ENCODE data around the gene LSM5. TPM values are rescaled to one million over a fixed set of nuclear protein-coding genes. Genes with fewer than 3 reads are reported as not detected.

LSM5 gene
- polyA plus RNA-seq, 2 donors = 59.0 to 82.0 TPM

GRCh38 chr7:32495298-32496051 lies 5.3 kb upstream of the LSM5 start, which contains the start of gene AVL9:
TSS of gene AVL9 (plus strand) at chr7:32495489. CDS start at chr7:32495710, 221 bp downstream.
- H3K27me3 ChIP-seq (ENCODE audit: control insufficient read depth in 1 of 2, insufficient read depth in 2 of 2, low read length in 2 of 2) = no peaks in the 10 kb centered on the region
- 0% methylated on average over 36 to 67 of the region's 67 CpGs for WGBS, 2 donors

GRCh38 chr7:32494946-32495297 lies 4.7 kb upstream of the LSM5 start:
- peak overlapping the region; percentile 60 to 84 for H3K27ac ChIP-seq (ENCODE audit: low read depth in 2 of 2, low read length in 1 of 2)
- no peaks in the 10 kb centered on the region for H3K36me3 ChIP-seq (ENCODE audit: control insufficient read depth in 2 of 2, insufficient read depth in 2 of 2, low read length in 1 of 2)
- 1% methylated on average over 6 to 14 of the region's 14 CpGs for WGBS, 2 donors
- peak overlapping the region; percentile 33 to 57 for H3K4me3 ChIP-seq (ENCODE audit: low read depth in 1 of 2, low read length in 2 of 2)
- no peaks in the 10 kb centered on the region for H3K27me3 ChIP-seq (ENCODE audit: control insufficient read depth in 1 of 2, insufficient read depth in 2 of 2, low read length in 2 of 2)
- no peaks in the 10 kb centered on the region for H3K9me3 ChIP-seq (ENCODE audit: control insufficient read depth in 2 of 2, insufficient read depth in 1 of 2, low read depth in 1 of 2, low read length in 1 of 2)
- peaks cover 0 to 5% of the 10 kb centered on the region in 2 donors for H3K4me1 ChIP-seq (ENCODE audit: control insufficient read depth in 2 of 2, insufficient read depth in 2 of 2, low read length in 1 of 2)

More at GRCh38 chr7:32495298-32496051, 5.3 kb upstream of the LSM5 start, which contains the start of gene AVL9:
- Histone ChIP-seq H3K4me1 (ENCODE audit: control insufficient read depth in 2 of 2, insufficient read depth in 2 of 2, low read length in 1 of 2) (peaks cover 0 to 5% of the 10 kb centered on the region in 2 donors), H3K9me3 (ENCODE audit: control insufficient read depth in 2 of 2, insufficient read depth in 1 of 2, low read depth in 1 of 2, low read length in 1 of 2) (no peaks in the 10 kb centered on the region), H3K36me3 (ENCODE audit: control insufficient read depth in 2 of 2, insufficient read depth in 2 of 2, low read length in 1 of 2) (no peaks in the 10 kb centered on the region), H3K4me3 (ENCODE audit: low read depth in 1 of 2, low read length in 2 of 2) (peak within 1 kb of the TSS; percentile 88 to 93), H3K27ac (ENCODE audit: low read depth in 2 of 2, low read length in 1 of 2) (peak within 1 kb of the TSS; percentile 92 to 99)

- WGBS, 2 donors = 1% methylated on average over 9 of the region's 9 CpGs
Observed at GRCh38 chr7:32489788-32490126, 423 bp downstream of the LSM5 start.

GRCh38 chr7:32481921-32482320 lies 8.3 kb downstream of the LSM5 start:
- no peaks in the 10 kb centered on the region for H3K9me3 ChIP-seq (ENCODE audit: control insufficient read depth in 2 of 2, insufficient read depth in 1 of 2, low read depth in 1 of 2, low read length in 1 of 2)
- no peak overlapping the region for H3K4me3 ChIP-seq (ENCODE audit: low read depth in 1 of 2, low read length in 2 of 2)
- whole genome bisulfite sequencing, 2 donors = 57 to 64% methylated on average over 3 of the region's 3 CpGs
- H3K27me3 ChIP-seq (ENCODE audit: control insufficient read depth in 1 of 2, insufficient read depth in 2 of 2, low read length in 2 of 2) = no peaks in the 10 kb centered on the region
- H3K27ac ChIP-seq (ENCODE audit: low read depth in 2 of 2, low read length in 1 of 2) = no peak overlapping the region
- no peaks in the 10 kb centered on the region for H3K4me1 ChIP-seq (ENCODE audit: control insufficient read depth in 2 of 2, insufficient read depth in 2 of 2, low read length in 1 of 2)
- no peaks in the 10 kb centered on the region for H3K36me3 ChIP-seq (ENCODE audit: control insufficient read depth in 2 of 2, insufficient read depth in 2 of 2, low read length in 1 of 2)

More at GRCh38 chr7:32489788-32490126, 423 bp downstream of the LSM5 start:
- H3K4me1 ChIP-seq (ENCODE audit: control insufficient read depth in 2 of 2, insufficient read depth in 2 of 2, low read length in 1 of 2) = no peaks in the 10 kb centered on the region
- H3K9me3 ChIP-seq (ENCODE audit: control insufficient read depth in 2 of 2, insufficient read depth in 1 of 2, low read depth in 1 of 2, low read length in 1 of 2) = no peaks in the 10 kb centered on the region
- no peaks in the 10 kb centered on the region for H3K36me3 ChIP-seq (ENCODE audit: control insufficient read depth in 2 of 2, insufficient read depth in 2 of 2, low read length in 1 of 2)
- peak overlapping the region; percentile 72 to 88 for H3K27ac ChIP-seq (ENCODE audit: low read depth in 2 of 2, low read length in 1 of 2)
- H3K27me3 ChIP-seq (ENCODE audit: control insufficient read depth in 1 of 2, insufficient read depth in 2 of 2, low read length in 2 of 2) = no peaks in the 10 kb centered on the region
- H3K4me3 ChIP-seq (ENCODE audit: low read depth in 1 of 2, low read length in 2 of 2) = peak overlapping the region; percentile 75 to 80

GRCh38 chr7:32481176-32481575 lies 9.0 kb downstream of the LSM5 start:
- Histone ChIP-seq H3K27me3 (ENCODE audit: control insufficient read depth in 1 of 2, insufficient read depth in 2 of 2, low read length in 2 of 2) (no peaks in the 10 kb centered on the region), H3K9me3 (ENCODE audit: control insufficient read depth in 2 of 2, insufficient read depth in 1 of 2, low read depth in 1 of 2, low read length in 1 of 2) (no peaks in the 10 kb centered on the region), H3K4me1 (ENCODE audit: control insufficient read depth in 2 of 2, insufficient read depth in 2 of 2, low read length in 1 of 2) (no peaks in the 10 kb centered on the region), H3K36me3 (ENCODE audit: control insufficient read depth in 2 of 2, insufficient read depth in 2 of 2, low read length in 1 of 2) (no peaks in the 10 kb centered on the region), H3K4me3 (ENCODE audit: low read depth in 1 of 2, low read length in 2 of 2) (no peak overlapping the region), H3K27ac (ENCODE audit: low read depth in 2 of 2, low read length in 1 of 2) (no peak overlapping the region)
- WGBS, 2 donors = 40 to 58% methylated on average over 1 of the region's 1 CpG

GRCh38 chr7:32479574-32480200 lies 10.5 kb downstream of the LSM5 start:
- WGBS, 2 donors = 65 to 82% methylated on average over 2 of the region's 2 CpGs
- Histone ChIP-seq H3K27me3 (ENCODE audit: control insufficient read depth in 1 of 2, insufficient read depth in 2 of 2, low read length in 2 of 2) (no peaks in the 10 kb centered on the region), H3K9me3 (ENCODE audit: control insufficient read depth in 2 of 2, insufficient read depth in 1 of 2, low read depth in 1 of 2, low read length in 1 of 2) (no peaks in the 10 kb centered on the region), H3K27ac (ENCODE audit: low read depth in 2 of 2, low read length in 1 of 2) (no peak overlapping the region), H3K36me3 (ENCODE audit: control insufficient read depth in 2 of 2, insufficient read depth in 2 of 2, low read length in 1 of 2) (no peaks in the 10 kb centered on the region), H3K4me3 (ENCODE audit: low read depth in 1 of 2, low read length in 2 of 2) (no peak overlapping the region), H3K4me1 (ENCODE audit: control insufficient read depth in 2 of 2, insufficient read depth in 2 of 2, low read length in 1 of 2) (no peaks in the 10 kb centered on the region)

GRCh38 chr7:32477649-32477980 lies 12.6 kb downstream of the LSM5 start:
- H3K27ac ChIP-seq (ENCODE audit: low read depth in 2 of 2, low read length in 1 of 2) = no peak overlapping the region
- no peaks in the 10 kb centered on the region for H3K36me3 ChIP-seq (ENCODE audit: control insufficient read depth in 2 of 2, insufficient read depth in 2 of 2, low read length in 1 of 2)
- H3K4me1 ChIP-seq (ENCODE audit: control insufficient read depth in 2 of 2, insufficient read depth in 2 of 2, low read length in 1 of 2) = no peaks in the 10 kb centered on the region
- 85 to 86% methylated on average over 1 of the region's 1 CpG for WGBS, 2 donors
- H3K4me3 ChIP-seq (ENCODE audit: low read depth in 1 of 2, low read length in 2 of 2) = no peak overlapping the region
- no peaks in the 10 kb centered on the region for H3K27me3 ChIP-seq (ENCODE audit: control insufficient read depth in 1 of 2, insufficient read depth in 2 of 2, low read length in 2 of 2)
- no peaks in the 10 kb centered on the region for H3K9me3 ChIP-seq (ENCODE audit: control insufficient read depth in 2 of 2, insufficient read depth in 1 of 2, low read depth in 1 of 2, low read length in 1 of 2)

GRCh38 chr7:32476816-32477648 lies 13.1 kb downstream of the LSM5 start:
- H3K4me3 ChIP-seq (ENCODE audit: low read depth in 1 of 2, low read length in 2 of 2) = no peak overlapping the region
- no peaks in the 10 kb centered on the region for H3K36me3 ChIP-seq (ENCODE audit: control insufficient read depth in 2 of 2, insufficient read depth in 2 of 2, low read length in 1 of 2)
- H3K4me1 ChIP-seq (ENCODE audit: control insufficient read depth in 2 of 2, insufficient read depth in 2 of 2, low read length in 1 of 2) = no peaks in the 10 kb centered on the region
- H3K27ac ChIP-seq (ENCODE audit: low read depth in 2 of 2, low read length in 1 of 2) = no peak overlapping the region
- no peaks in the 10 kb centered on the region for H3K9me3 ChIP-seq (ENCODE audit: control insufficient read depth in 2 of 2, insufficient read depth in 1 of 2, low read depth in 1 of 2, low read length in 1 of 2)
- WGBS, 2 donors = 49 to 55% methylated on average over 3 of the region's 3 CpGs
- no peaks in the 10 kb centered on the region for H3K27me3 ChIP-seq (ENCODE audit: control insufficient read depth in 1 of 2, insufficient read depth in 2 of 2, low read length in 2 of 2)

- no peaks in the 10 kb centered on the region for H3K36me3 ChIP-seq (ENCODE audit: control insufficient read depth in 2 of 2, insufficient read depth in 2 of 2, low read length in 1 of 2)
- H3K27me3 ChIP-seq (ENCODE audit: control insufficient read depth in 1 of 2, insufficient read depth in 2 of 2, low read length in 2 of 2) = no peaks in the 10 kb centered on the region
- 74 to 77% methylated on average over 1 of the region's 1 CpG for WGBS, 2 donors
- H3K9me3 ChIP-seq (ENCODE audit: control insufficient read depth in 2 of 2, insufficient read depth in 1 of 2, low read depth in 1 of 2, low read length in 1 of 2) = no peaks in the 10 kb centered on the region
- H3K27ac ChIP-seq (ENCODE audit: low read depth in 2 of 2, low read length in 1 of 2) = no peak overlapping the region
- no peak overlapping the region for H3K4me3 ChIP-seq (ENCODE audit: low read depth in 1 of 2, low read length in 2 of 2)
- H3K4me1 ChIP-seq (ENCODE audit: control insufficient read depth in 2 of 2, insufficient read depth in 2 of 2, low read length in 1 of 2) = no peaks in the 10 kb centered on the region
Observed at GRCh38 chr7:32474008-32474407, 16.2 kb downstream of the LSM5 start.
